IMR-90 (cell line): ENCODE results near the gene MMP24.

Source experiments
- BHLHE40 ChIP-seq: fragments of 150-350 bp; IDR thresholded peaks from 2 replicates; pipeline ENCODE4 v1.6.1; 2016; ENCODE audit warnings: mild to moderate bottlenecking, low read depth, low read length
- FOS ChIP-seq: fragments of 150-350 bp; IDR thresholded peaks from 2 replicates; pipeline ENCODE4 v1.6.1; 2016; ENCODE audit warnings: low read depth, low read length
- MAFK ChIP-seq: IDR thresholded peaks from 2 replicates; pipeline ENCODE4 v1.6.1; 2012; ENCODE audit warnings: low read depth, low read length, improper control_type of control experiment
- MXI1 ChIP-seq: IDR thresholded peaks from 2 replicates; pipeline ENCODE4 v1.6.1; 2012; ENCODE audit warnings: low read depth, mild to moderate bottlenecking, low read length, moderate library complexity, borderline replicate concordance
- POLR2A ChIP-seq: IDR thresholded peaks from 2 replicates; pipeline ENCODE4 v1.6.1; 2012; ENCODE audit warnings: mild to moderate bottlenecking, low read depth, low read length
- RCOR1 ChIP-seq: IDR thresholded peaks from 2 replicates; pipeline ENCODE4 v1.6.1; 2012; ENCODE audit warnings: mild to moderate bottlenecking, low read length, improper control_type of control experiment; ENCODE audit not compliant: insufficient replicate concordance
- RFX5 ChIP-seq: IDR thresholded peaks from 2 replicates; pipeline ENCODE4 v1.8.0; 2012; ENCODE audit warnings: low read depth, mild to moderate bottlenecking, low read length, moderate library complexity
- TF ChIP-seq, protein P1 (sequence below): conservative IDR thresholded peaks from 2 replicates; pipeline ENCODE4 v1.5.1; 2012; ENCODE audit warnings: mild to moderate bottlenecking, low read depth, low read length, improper control_type of control experiment

DNA sequence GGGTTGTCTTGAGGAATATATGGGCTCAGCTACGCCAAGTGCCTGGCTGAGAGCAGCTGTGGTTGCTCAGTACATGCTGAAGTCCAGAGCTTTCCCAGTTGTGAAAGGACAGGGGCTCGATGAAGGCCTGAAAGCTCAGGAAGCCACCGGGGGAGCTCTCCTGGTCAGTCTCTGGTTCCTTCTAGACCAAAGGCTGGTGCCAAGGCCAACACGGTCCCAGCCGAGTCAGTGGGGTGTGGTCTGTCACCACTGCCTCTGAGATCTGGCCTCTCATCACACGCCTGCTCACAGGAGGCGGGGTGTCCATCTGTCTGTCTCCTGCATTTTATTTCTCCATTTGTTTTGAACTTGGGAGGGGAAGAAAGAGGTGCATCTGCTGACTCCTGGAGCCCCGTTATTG is 70.7 kb downstream of the MMP24 start:
- TF ChIP-seq POLR2A = no peak
- TF ChIP-seq RCOR1 = no peak
- no peak for TF ChIP-seq MXI1
- TF ChIP-seq, protein P1, sequence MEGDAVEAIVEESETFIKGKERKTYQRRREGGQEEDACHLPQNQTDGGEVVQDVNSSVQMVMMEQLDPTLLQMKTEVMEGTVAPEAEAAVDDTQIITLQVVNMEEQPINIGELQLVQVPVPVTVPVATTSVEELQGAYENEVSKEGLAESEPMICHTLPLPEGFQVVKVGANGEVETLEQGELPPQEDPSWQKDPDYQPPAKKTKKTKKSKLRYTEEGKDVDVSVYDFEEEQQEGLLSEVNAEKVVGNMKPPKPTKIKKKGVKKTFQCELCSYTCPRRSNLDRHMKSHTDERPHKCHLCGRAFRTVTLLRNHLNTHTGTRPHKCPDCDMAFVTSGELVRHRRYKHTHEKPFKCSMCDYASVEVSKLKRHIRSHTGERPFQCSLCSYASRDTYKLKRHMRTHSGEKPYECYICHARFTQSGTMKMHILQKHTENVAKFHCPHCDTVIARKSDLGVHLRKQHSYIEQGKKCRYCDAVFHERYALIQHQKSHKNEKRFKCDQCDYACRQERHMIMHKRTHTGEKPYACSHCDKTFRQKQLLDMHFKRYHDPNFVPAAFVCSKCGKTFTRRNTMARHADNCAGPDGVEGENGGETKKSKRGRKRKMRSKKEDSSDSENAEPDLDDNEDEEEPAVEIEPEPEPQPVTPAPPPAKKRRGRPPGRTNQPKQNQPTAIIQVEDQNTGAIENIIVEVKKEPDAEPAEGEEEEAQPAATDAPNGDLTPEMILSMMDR = no peak; the same call in 1 of the 2 replicates
- no peak for TF ChIP-seq BHLHE40
- no peak for TF ChIP-seq FOS
- TF ChIP-seq RFX5 = no peak
- TF ChIP-seq MAFK = no peak
